GM12878 (cell line): Measurements from ENCODE around the gene CDYL. TPM values are rescaled to one million over a fixed set of nuclear protein-coding genes. Genes with fewer than 3 reads are reported as not detected.

Source experiments
- ATAC-seq: fragments of 200-7000 bp; cut with Tn5 transposase; 3 replicates; pipeline ENCODE4 v1.9.1; 2020; ENCODE audit warnings: mild to moderate bottlenecking, moderate library complexity
- BruUV-seq: library from RNA; stranded (reverse); fragments of 400-500 nt; replicated peaks from 2 replicates; lab custom pipeline; 2021; lab: Mats Ljungman, UMichigan
- CTCF ChIA-PET: fragments of 300-600 bp; sonication (Branson Sonifier 250); formaldehyde crosslinking; extraction: SDS; loops from one replicate; lab custom pipeline; 2021; ENCODE audit warnings: inconsistent platforms; lab: Yijun Ruan, JAX
- POLR2A ChIA-PET: fragments of 350-600 bp; formaldehyde crosslinking; extraction: SDS; loops from one replicate; lab custom pipeline; 2021; ENCODE audit warnings: inconsistent platforms; lab: Charles Lee
- RAD21 ChIA-PET: fragments of 300-600 bp; sonication (Branson Sonifier 250); formaldehyde crosslinking; loops from one replicate; lab custom pipeline; 2023; ENCODE audit warnings: antibody characterized with exemption; ENCODE audit not compliant: unreplicated experiment; lab: Charles Lee
- SMC1A ChIA-PET: fragments of 300-600 bp; sonication (Branson Sonifier 250); formaldehyde crosslinking; loops from one replicate; lab custom pipeline; 2023; ENCODE audit not compliant: unreplicated experiment, uncharacterized antibody; lab: Charles Lee
- DNase-seq: peaks from one replicate; pipeline ENCODE4 v3.0.0-alpha.2; 2011; ENCODE audit warnings: low read depth, low spot score
- FAIRE-seq: peaks from 3 replicates; lab custom pipeline; 2011; peaks lifted over from hg19 to GRCh38; lab: Jason Lieb, UNC
- H2AFZ ChIP-seq: 2 replicates; pipeline ENCODE4 v1.6.0; 2011; ENCODE audit warnings: low read depth, low read length, control low read depth; ENCODE audit not compliant: control insufficient read depth
- H3K27ac ChIP-seq: 2 replicates; pipeline ENCODE4 v1.5.1; 2011; ENCODE audit warnings: control low read depth; ENCODE audit not compliant: control insufficient read depth, insufficient read depth
- H3K27me3 ChIP-seq, 2 experiments: replicated peaks in 1 of 2; 2 replicates each; pipeline versions ENCODE4 v1.6.0 to v1.6.1; 2011; ENCODE audit warnings: low read length in 1 of 2; ENCODE audit not compliant: control insufficient read depth in 2 of 2, insufficient read depth in 2 of 2
- H3K36me3 ChIP-seq, 2 experiments: 2 replicates each; pipeline ENCODE4 v1.5.1; 2011; ENCODE audit warnings: low read length in 1 of 2; ENCODE audit not compliant: control insufficient read depth in 2 of 2, insufficient read depth in 2 of 2
- H3K4me1 ChIP-seq: 2 replicates; pipeline ENCODE4 v1.6.1; 2011; ENCODE audit warnings: mild to moderate bottlenecking, low read length, moderate library complexity, mixed read lengths; ENCODE audit not compliant: control insufficient read depth, insufficient read depth
- H3K4me2 ChIP-seq: 2 replicates; pipeline ENCODE4 v1.6.0; 2011; ENCODE audit warnings: control low read depth; ENCODE audit not compliant: control insufficient read depth, insufficient read depth
- H3K4me3 ChIP-seq: fragments of 200-600 bp; sonication (generic); 2 replicates; pipeline ENCODE4 v1.5.1; 2016
- H3K79me2 ChIP-seq: 2 replicates; pipeline ENCODE4 v1.6.0; 2011; ENCODE audit warnings: low read length; ENCODE audit not compliant: control insufficient read depth, insufficient read depth
- H3K9ac ChIP-seq: 2 replicates; pipeline ENCODE4 v1.8.0; 2011; ENCODE audit warnings: low read length, control low read depth, mixed read lengths; ENCODE audit not compliant: control insufficient read depth, insufficient read depth
- H3K9me3 ChIP-seq: replicated peaks from 3 replicates; pipeline ENCODE4 v1.5.1; 2011; ENCODE audit warnings: mild to moderate bottlenecking, low read length; ENCODE audit not compliant: control insufficient read depth, insufficient read depth
- H4K20me1 ChIP-seq: 2 replicates; pipeline ENCODE4 v1.6.0; 2011; ENCODE audit not compliant: control insufficient read depth, insufficient read depth
- ATF3 ChIP-seq: IDR thresholded peaks from 2 replicates; pipeline ENCODE4 v1.6.1; 2011; ENCODE audit warnings: low read depth, mild to moderate bottlenecking, low read length, moderate library complexity, borderline replicate concordance; ENCODE audit errors: extremely low read depth
- ATF7 ChIP-seq: fragments of 450-650 bp; IDR thresholded peaks from 2 replicates; pipeline ENCODE4 v1.6.1; 2016; ENCODE audit warnings: low read depth, mild to moderate bottlenecking
- BACH1 ChIP-seq: fragments of 450-650 bp; IDR thresholded peaks from 2 replicates; pipeline ENCODE4 v1.6.1; 2017; ENCODE audit warnings: mild to moderate bottlenecking, borderline replicate concordance
- ELK1 ChIP-seq: IDR thresholded peaks from 2 replicates; pipeline ENCODE4 v1.6.1; 2012; ENCODE audit warnings: low read depth, low read length, improper control_type of control experiment
- GABPA ChIP-seq: IDR thresholded peaks from 2 replicates; pipeline ENCODE4 v1.6.1; 2014; ENCODE audit warnings: antibody characterized with exemption, low read depth, mild to moderate bottlenecking, inconsistent platforms
- MAX ChIP-seq: IDR thresholded peaks from 2 replicates; pipeline ENCODE4 v1.6.1; 2012; ENCODE audit warnings: low read depth, low read length, improper control_type of control experiment
- NFXL1 ChIP-seq: fragments of 450-650 bp; IDR thresholded peaks from 2 replicates; pipeline ENCODE4 v1.6.1; 2017; ENCODE audit warnings: antibody characterized with exemption, mild to moderate bottlenecking, borderline replicate concordance
- NR2C2 ChIP-seq: IDR thresholded peaks from 2 replicates; pipeline ENCODE4 v1.6.1; 2011; ENCODE audit warnings: borderline replicate concordance, low read depth; ENCODE audit not compliant: control insufficient read depth, insufficient read length
- TARDBP ChIP-seq: IDR thresholded peaks from 2 replicates; pipeline ENCODE4 v1.6.1; 2016; ENCODE audit warnings: borderline replicate concordance
- TBL1XR1 ChIP-seq: IDR thresholded peaks from 2 replicates; pipeline ENCODE4 v1.6.1; 2012; ENCODE audit warnings: low read depth, low read length, improper control_type of control experiment
- TCF3 ChIP-seq: IDR thresholded peaks from 2 replicates; pipeline ENCODE4 v1.6.1; 2012; ENCODE audit warnings: low read depth, mild to moderate bottlenecking, low read length, borderline replicate concordance; ENCODE audit not compliant: insufficient read depth
- WGBS: methylation state at CpG from one replicate; pipeline ENCODE4 v1.1.6; 2016; ENCODE audit warnings: low lambda C conversion rate; ENCODE audit not compliant: insufficient replicate concordance, insufficient coverage; ENCODE audit errors: missing lambda C conversion rate; 5-methylcytosine and 5-hydroxymethylcytosine counted together
- in situ Hi-C: fragments of 300-500 bp; cut with MboI; formaldehyde crosslinking; loops from 9 replicates; pipeline ENCODE4 v1.14.3; 2018; ENCODE audit warnings: mixed read lengths
- intact Hi-C: fragments of 100-400 bp; cut with micrococcal nuclease; formaldehyde crosslinking; loops from one replicate; pipeline ENCODE4 v1.14.2; 2022; ENCODE audit not compliant: unreplicated experiment
- polyA plus RNA-seq, 11 experiments: library from polyadenylated mRNA; depleted of rRNA in 4 of 11; unstranded in 6 of 11; stranded (reverse) in 5 of 11; fragments of >200 nt; fragmentation: Nextera tagmentation in 4 of 11; fragmentation: Illumina TruSeq in 1 of 11; extraction: Ambion mirVana in 4 of 11; extraction: Trizol in 1 of 11; gene quantifications; 1 replicate in 1 of 11; 2 replicates in 10 of 11; pipeline versions ENCODE4 v1.2.1 to v1.2.3, GENCODE V29; 2011 to 2016; ENCODE audit warnings: inconsistent platforms in 2 of 11, missing spikeins in 2 of 11, low read depth in 1 of 11
- total RNA-seq, 4 experiments: library from RNA; depleted of rRNA in 3 of 4; stranded (reverse); fragments of >200 nt in 3 of 4; fragmentation: Illumina TruSeq in 1 of 4; extraction: Trizol in 1 of 4; gene quantifications; 2 replicates each; pipeline versions ENCODE4 v1.2.1 to v1.2.3, GENCODE V29; 2013 to 2021

Gene CDYL
- total and polyA plus RNA-seq, 10 of the 15 experiments (the other 5 are each of a cell fraction or from before 2014, with no cell fraction given), result 9.3 to 61.2 (median 28.5) TPM

- Histone ChIP-seq H3K4me2 (no peak overlapping the region), H3K9ac (no peak overlapping the region), H4K20me1 (no peaks in the 10 kb centered on the region), H3K36me3 (no peaks in the 10 kb centered on the region), H3K4me1 (peaks cover 7% of the 10 kb centered on the region; the same call in 1 of the 2 replicates), H2AFZ (no peak overlapping the region), H3K79me2 (peaks cover 7% of the 10 kb centered on the region), H3K27ac (no peak overlapping the region), H3K4me3 (no peak overlapping the region), H3K9me3 (no peaks in the 10 kb centered on the region; the same call in 1 of the 3 replicates), H3K27me3 (peaks cover 3% of the 10 kb centered on the region in 2 experiments; a peak in 2 of 4 replicates)
- SMC1A ChIA-PET, result interaction anchor here (1.0 kb wide), 1 partner anchor 72 kb away, joined by 3 read pairs; no protein-coding TSS in a partner anchor
- FAIRE-seq (no peak), ATAC-seq (no peak), DNase-seq (no peak)
- TF ChIP-seq ATF3, result no peak
- TF ChIP-seq ELK1, result no peak
- no peak for TF ChIP-seq ATF7
- TF ChIP-seq NR2C2, result no peak
- TF ChIP-seq MAX, result no peak
- TF ChIP-seq NFXL1, result no peak
- no peak for TF ChIP-seq GABPA
- TF ChIP-seq TCF3, result no peak
- no peak for TF ChIP-seq BACH1
- no peak for TF ChIP-seq TARDBP
- TF ChIP-seq TBL1XR1, result no peak
- in situ Hi-C loops, result loop anchor here (10.0 kb wide), 1 partner anchor 748 kb away; a partner anchor contains a TSS
- POLR2A ChIA-PET, result no interaction called here
- intact Hi-C loops, result no loop called here
- WGBS, result 58% methylated on average over 5 of the region's 5 CpGs
- RAD21 ChIA-PET, result no interaction called here
- CTCF ChIA-PET, result no interaction called here
- BruUV-seq, result no TSS peak
Observed at GRCh38 chr6:4772750-4773149, 3.5 kb upstream of the CDYL start.
